ENCODE data around the gene TMEM11.

DNA sequence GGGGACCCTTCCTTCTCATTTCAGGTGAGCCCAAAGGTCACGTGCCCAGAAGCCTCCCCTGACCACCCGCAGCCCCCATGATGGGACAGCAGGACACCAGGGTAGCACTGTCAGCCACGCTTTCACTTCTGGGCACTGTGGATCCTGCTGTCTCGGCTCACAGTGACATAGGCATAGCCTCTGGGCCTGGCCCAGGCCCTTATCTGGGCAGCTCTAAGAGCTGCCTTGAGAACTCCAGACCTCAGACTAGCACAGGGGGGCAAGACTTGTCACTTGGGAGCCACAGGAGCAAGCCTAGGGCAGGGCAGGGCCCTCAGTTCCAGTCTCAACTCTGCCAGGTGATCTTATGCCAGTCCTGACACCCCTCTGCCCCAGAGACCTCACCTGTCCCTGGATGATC lies 34.5 kb upstream of the TMEM11 start:
- no peak for TF ChIP-seq POLR2A (IDR thresholded peaks at IDR 0.05)
- TF ChIP-seq, protein P1, sequence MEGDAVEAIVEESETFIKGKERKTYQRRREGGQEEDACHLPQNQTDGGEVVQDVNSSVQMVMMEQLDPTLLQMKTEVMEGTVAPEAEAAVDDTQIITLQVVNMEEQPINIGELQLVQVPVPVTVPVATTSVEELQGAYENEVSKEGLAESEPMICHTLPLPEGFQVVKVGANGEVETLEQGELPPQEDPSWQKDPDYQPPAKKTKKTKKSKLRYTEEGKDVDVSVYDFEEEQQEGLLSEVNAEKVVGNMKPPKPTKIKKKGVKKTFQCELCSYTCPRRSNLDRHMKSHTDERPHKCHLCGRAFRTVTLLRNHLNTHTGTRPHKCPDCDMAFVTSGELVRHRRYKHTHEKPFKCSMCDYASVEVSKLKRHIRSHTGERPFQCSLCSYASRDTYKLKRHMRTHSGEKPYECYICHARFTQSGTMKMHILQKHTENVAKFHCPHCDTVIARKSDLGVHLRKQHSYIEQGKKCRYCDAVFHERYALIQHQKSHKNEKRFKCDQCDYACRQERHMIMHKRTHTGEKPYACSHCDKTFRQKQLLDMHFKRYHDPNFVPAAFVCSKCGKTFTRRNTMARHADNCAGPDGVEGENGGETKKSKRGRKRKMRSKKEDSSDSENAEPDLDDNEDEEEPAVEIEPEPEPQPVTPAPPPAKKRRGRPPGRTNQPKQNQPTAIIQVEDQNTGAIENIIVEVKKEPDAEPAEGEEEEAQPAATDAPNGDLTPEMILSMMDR (IDR thresholded peaks at IDR 0.05): no peak

Data from Peyer's patch (tissue), 4 donors.